Caco-2 (cell line): ENCODE results near the gene ZNF841. TPM values are rescaled to one million over a fixed set of nuclear protein-coding genes. Genes with fewer than 3 reads are reported as not detected.

Source experiments
- BruUV-seq: library from RNA; stranded (reverse); fragments of 400-500 nt; replicated peaks from 2 replicates; lab custom pipeline; 2021; lab: Mats Ljungman, UMichigan
- CTCF ChIA-PET: fragments of 300-600 bp; sonication (Branson Sonifier 250); formaldehyde crosslinking; loops from one replicate; lab custom pipeline; 2022; ENCODE audit warnings: antibody characterized with exemption; lab: Charles Lee
- POLR2A ChIA-PET: fragments of 300-600 bp; sonication (Branson Sonifier 250); formaldehyde crosslinking; loops from one replicate; lab custom pipeline; 2022; ENCODE audit warnings: antibody characterized with exemption; lab: Charles Lee
- DNase-seq, 2 experiments: peaks; one replicate each; pipeline versions ENCODE4 v3.0.0 to v3.0.0-alpha.2; 2020 to 2022
- H3K27me3 ChIP-seq: replicated peaks from 2 replicates; pipeline ENCODE4 v1.6.0; 2011; ENCODE audit warnings: low read length; ENCODE audit not compliant: control insufficient read depth, insufficient read depth
- H3K36me3 ChIP-seq: 2 replicates; pipeline ENCODE4 v1.5.1; 2011; ENCODE audit warnings: low read length; ENCODE audit not compliant: control insufficient read depth, insufficient read depth
- H3K4me1 ChIP-seq: fragments of 250-450 bp; sonication (Bioruptor Pico); 2 replicates; pipeline ENCODE4 v1.5.1; 2020; ENCODE audit warnings: mild to moderate bottlenecking
- H3K4me3 ChIP-seq: 2 replicates; pipeline ENCODE4 v1.5.1; 2011; ENCODE audit warnings: low read depth, mild to moderate bottlenecking, control low read depth, low read length
- H3K9me3 ChIP-seq: fragments of 250-450 bp; sonication (Bioruptor Pico); 2 replicates; pipeline ENCODE4 v1.5.1; 2020; ENCODE audit warnings: mild to moderate bottlenecking, moderate library complexity
- H3K27ac Mint-ChIP-seq: one replicate; pipeline ENCODE4 v1.8.0; 2022; ENCODE audit warnings: mixed read lengths; ENCODE audit not compliant: unreplicated experiment
- H3K27me3 Mint-ChIP-seq: one replicate; pipeline ENCODE4 v1.8.0; 2022; ENCODE audit warnings: mixed read lengths; ENCODE audit not compliant: insufficient read depth, unreplicated experiment
- H3K36me3 Mint-ChIP-seq: one replicate; pipeline ENCODE4 v1.8.0; 2022; ENCODE audit warnings: mild to moderate bottlenecking, mixed read lengths; ENCODE audit not compliant: insufficient read depth, unreplicated experiment
- H3K4me1 Mint-ChIP-seq: one replicate; pipeline ENCODE4 v1.8.0; 2022; ENCODE audit warnings: low read depth, mixed read lengths; ENCODE audit not compliant: unreplicated experiment
- H3K4me3 Mint-ChIP-seq: one replicate; pipeline ENCODE4 v1.8.0; 2022; ENCODE audit warnings: mild to moderate bottlenecking, moderate library complexity, mixed read lengths; ENCODE audit not compliant: unreplicated experiment
- H3K9me3 Mint-ChIP-seq: one replicate; pipeline ENCODE4 v1.8.0; 2022; ENCODE audit warnings: mixed read lengths; ENCODE audit not compliant: unreplicated experiment
- CTCF ChIP-seq, 2 experiments: fragments of 200-600 bp in 1 of 2; IDR thresholded peaks; 1 replicate in 1 of 2; 2 replicates in 1 of 2; pipeline versions ENCODE4 v1.5.1 to v1.8.0; 2011 to 2022; ENCODE audit warnings: antibody characterized with exemption in 1 of 2, control low read depth in 1 of 2, inconsistent platforms in 1 of 2, low read depth in 1 of 2, low read length in 1 of 2, mild to moderate bottlenecking in 1 of 2, moderate library complexity in 1 of 2; ENCODE audit not compliant: insufficient read depth in 1 of 2, severe bottlenecking in 1 of 2, unreplicated experiment in 1 of 2
- intact Hi-C: fragments of 100-400 bp; cut with micrococcal nuclease; formaldehyde crosslinking; loops from one replicate; pipeline ENCODE4 v1.10.0; 2022; ENCODE audit not compliant: unreplicated experiment
- total RNA-seq: library from RNA; stranded (reverse); gene quantifications from 2 replicates; pipeline ENCODE4 v1.2.3, GENCODE V29; 2022

Gene ZNF841
- total RNA-seq, 1 experiment from 2014 or later, result 16.7 TPM

- Histone ChIP-seq H3K4me3 (no peak overlapping the region), H3K9me3 (peaks cover 72% of the 10 kb centered on the region), H3K36me3 (peaks cover 27% of the 10 kb centered on the region), H3K4me1 (peaks cover 28% of the 10 kb centered on the region), H3K27me3 (no peaks in the 10 kb centered on the region)
- no peak for DNase-seq
- POLR2A ChIA-PET, result no interaction called here
- intact Hi-C loops, result no loop called here
- peaks cover 8% of the 10 kb centered on the region for H3K4me1 Mint-ChIP-seq
- H3K27ac Mint-ChIP-seq, result no peak overlapping the region
- peaks cover 82% of the 10 kb centered on the region for H3K36me3 Mint-ChIP-seq
- BruUV-seq, result no TSS peak
- CTCF ChIA-PET, result no interaction called here
- H3K27me3 Mint-ChIP-seq, result no peaks in the 10 kb centered on the region
- no peak overlapping the region for H3K4me3 Mint-ChIP-seq
- no peak for TF ChIP-seq CTCF (IDR thresholded peaks at IDR 0.05; ENCODE audit: insufficient read depth in 1 of 2, low read depth in 1 of 2, low read length in 1 of 2, severe bottlenecking in 1 of 2, unreplicated experiment in 1 of 2)
- peaks cover 54% of the 10 kb centered on the region for H3K9me3 Mint-ChIP-seq
Observed at GRCh38 chr19:52022193-52022592, 73.4 kb downstream of the ZNF841 start.

- Histone ChIP-seq H3K27me3 (no peaks in the 10 kb centered on the region), H3K36me3 (peaks cover 30% of the 10 kb centered on the region), H3K9me3 (peaks cover 62% of the 10 kb centered on the region), H3K4me1 (peaks cover 16% of the 10 kb centered on the region), H3K4me3 (no peak overlapping the region)
- no peak for DNase-seq
- no peak for TF ChIP-seq CTCF (IDR thresholded peaks at IDR 0.05; ENCODE audit: insufficient read depth in 1 of 2, low read depth in 1 of 2, low read length in 1 of 2, severe bottlenecking in 1 of 2, unreplicated experiment in 1 of 2)
- Mint-ChIP-seq H3K9me3 (peaks cover 54% of the 10 kb centered on the region), H3K27ac (no peak overlapping the region), H3K4me1 (no peaks in the 10 kb centered on the region), H3K4me3 (no peak overlapping the region), H3K36me3 (peaks cover 82% of the 10 kb centered on the region), H3K27me3 (no peaks in the 10 kb centered on the region)
- no TSS peak for BruUV-seq
- intact Hi-C loops, result no loop called here
- ChIA-PET CTCF (no interaction called here), POLR2A (no interaction called here)
Observed at GRCh38 chr19:52020506-52020905, 75.1 kb downstream of the ZNF841 start.

Other genes starting within 250 kb of the ZNF841 start
- 4.9 and 7.7 TPM in 2 replicates for gene ZNF577, start 207.8 kb downstream of the ZNF841 start, total RNA-seq
- gene ZNF649, start 190.7 kb downstream of the ZNF841 start, total RNA-seq, result 3.7 and 7.9 TPM in 2 replicates
- gene ZNF613, start 168.3 kb downstream of the ZNF841 start, total RNA-seq, result 1.3 and 2.2 TPM in 2 replicates
- 2.5 and 2.6 TPM in 2 replicates for gene ZNF350, start 108.9 kb downstream of the ZNF841 start, total RNA-seq
- gene ZNF615, start 87.6 kb downstream of the ZNF841 start, total RNA-seq, result 5.2 and 7.1 TPM in 2 replicates
- gene ZNF614, start 67.4 kb downstream of the ZNF841 start, total RNA-seq, result 7.8 and 8.7 TPM in 2 replicates
- gene ZNF432, start 46.9 kb downstream of the ZNF841 start, total RNA-seq, result 7.0 and 10.5 TPM in 2 replicates
- 5.7 and 7.1 TPM in 2 replicates for gene ZNF616, start 44.2 kb upstream of the ZNF841 start, total RNA-seq
- gene ZNF836, start 75.9 kb upstream of the ZNF841 start, total RNA-seq, result 6.3 and 8.8 TPM in 2 replicates
- 279 and 291 TPM in 2 replicates for gene PPP2R1A, start 94.3 kb upstream of the ZNF841 start, total RNA-seq
- 12.1 and 12.9 TPM in 2 replicates for gene ZNF766, start 173.8 kb upstream of the ZNF841 start, total RNA-seq
- gene ZNF480, start 201.4 kb upstream of the ZNF841 start, total RNA-seq, result 16.9 and 17.7 TPM in 2 replicates
- gene ZNF610, start 240.5 kb upstream of the ZNF841 start, total RNA-seq, result 0.41 TPM in 1 of 2 replicates, not detected in the other